HG02623 (cell line): ENCODE measurements around the gene RAB1B.
"Not testable (repeated sequence)": the region's sequence is repeated elsewhere in the genome, so short reads cannot be mapped to it uniquely, and the experiment has no call there.

Experiments
- ATAC-seq: cut with Tn5 transposase; IDR thresholded peaks from one replicate; pipeline ENCODE4 v1.9.1; 2021; ENCODE audit warnings: moderate library complexity; ENCODE audit not compliant: unreplicated experiment

The RAB1B gene

DNA sequence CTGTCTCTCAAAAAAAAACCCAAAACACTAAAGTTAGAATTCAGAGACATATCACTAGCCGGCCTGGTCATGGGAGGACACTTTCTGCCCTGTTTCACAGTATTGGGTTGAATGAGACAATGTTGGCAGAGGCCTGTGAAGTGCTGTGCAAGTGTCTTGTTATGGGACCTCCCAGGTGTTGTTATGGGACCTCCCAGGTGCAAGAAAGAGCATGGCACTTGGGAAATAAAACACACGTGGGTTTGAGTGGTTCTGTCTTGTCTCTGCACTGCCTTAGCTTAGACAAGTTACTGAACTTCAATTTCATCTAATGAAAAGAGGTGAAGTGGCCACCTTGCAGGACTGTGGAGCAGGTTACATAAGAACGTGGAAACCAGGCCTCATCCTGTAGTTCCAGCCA is 28.9 kb upstream of the RAB1B start:
- no peak for ATAC-seq

- ATAC-seq = no peak
Measured at GRCh38 chr11:66239998-66240780, 28.2 kb upstream of the RAB1B start.

- ATAC-seq = no peak
Measured at GRCh38 chr11:66240781-66241136, 27.7 kb upstream of the RAB1B start.

GRCh38 chr11:66242095-66242765 is 26.2 kb upstream of the RAB1B start:
- ATAC-seq = no peak

GRCh38 chr11:66243782-66244535 is 24.5 kb upstream of the RAB1B start:
- no peak for ATAC-seq

DNA sequence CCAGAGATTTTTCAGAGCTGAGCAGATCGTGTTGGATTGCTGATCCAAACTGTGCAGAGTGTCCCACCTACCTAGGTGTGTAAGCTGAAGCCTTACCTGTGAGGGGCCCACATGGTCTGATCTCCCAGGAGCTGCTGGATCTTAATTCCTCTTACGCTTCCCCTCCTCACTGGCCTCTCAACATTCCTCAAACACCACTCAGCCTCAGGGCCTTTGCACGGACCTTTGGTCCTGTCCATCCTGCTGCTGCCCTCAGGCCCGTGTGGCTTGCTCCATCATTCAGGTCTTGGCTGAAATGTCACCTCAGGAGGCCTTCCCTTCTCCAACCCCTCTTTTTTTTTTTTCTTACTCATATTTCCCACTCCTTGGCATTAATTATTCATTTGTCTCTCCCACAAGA is 21.1 kb upstream of the RAB1B start:
- ATAC-seq = no peak

DNA sequence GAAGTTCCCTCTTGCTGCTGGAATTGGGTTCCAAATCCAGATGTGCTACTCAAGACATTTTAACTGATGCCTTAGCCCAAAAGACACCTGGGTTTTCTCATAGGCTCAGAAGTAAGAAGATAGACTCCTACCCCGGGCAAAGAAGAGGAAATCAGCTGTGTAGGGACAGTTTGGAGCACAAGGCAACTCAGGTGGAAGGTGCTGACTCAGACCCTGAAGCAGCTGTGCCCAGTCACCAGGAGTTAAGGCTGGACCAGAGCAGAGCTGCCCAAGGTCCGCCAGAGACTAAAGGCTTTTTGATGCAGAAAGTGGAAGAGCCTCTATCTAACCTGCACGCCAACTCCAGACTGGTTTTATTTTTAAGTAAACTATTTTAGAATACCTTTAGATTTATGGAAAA is 20.6 kb upstream of the RAB1B start:
- no peak for ATAC-seq

- no peak for ATAC-seq
Measured at GRCh38 chr11:66248903-66249302, 19.5 kb upstream of the RAB1B start.

DNA sequence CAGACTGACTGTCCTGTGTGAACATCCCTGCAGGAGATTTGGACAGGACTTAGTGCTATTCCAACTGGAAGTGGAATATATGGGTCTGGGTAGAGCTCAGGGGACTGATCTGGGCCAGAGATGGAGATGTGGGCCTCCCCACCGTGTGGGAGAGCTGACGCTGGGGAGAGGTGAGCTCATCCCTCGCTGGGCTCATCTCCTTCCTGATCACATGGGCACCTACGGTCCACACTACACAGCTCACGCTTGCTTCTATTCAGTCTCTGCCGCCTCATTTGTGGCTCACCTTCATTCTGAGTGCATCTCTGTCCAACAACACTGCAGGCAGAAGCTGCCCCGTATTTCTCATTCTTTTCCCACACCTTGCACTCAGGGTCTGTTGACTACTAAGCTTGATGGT is 16.6 kb upstream of the RAB1B start:
- ATAC-seq = no peak

GRCh38 chr11:66253081-66253480 is 15.4 kb upstream of the RAB1B start:
- ATAC-seq = not testable (repeated sequence)

- ATAC-seq = no peak
Measured at GRCh38 chr11:66258473-66258893, 10.0 kb upstream of the RAB1B start.

- ATAC-seq = no peak
Measured at GRCh38 chr11:66259225-66259624, 9.2 kb upstream of the RAB1B start.

DNA sequence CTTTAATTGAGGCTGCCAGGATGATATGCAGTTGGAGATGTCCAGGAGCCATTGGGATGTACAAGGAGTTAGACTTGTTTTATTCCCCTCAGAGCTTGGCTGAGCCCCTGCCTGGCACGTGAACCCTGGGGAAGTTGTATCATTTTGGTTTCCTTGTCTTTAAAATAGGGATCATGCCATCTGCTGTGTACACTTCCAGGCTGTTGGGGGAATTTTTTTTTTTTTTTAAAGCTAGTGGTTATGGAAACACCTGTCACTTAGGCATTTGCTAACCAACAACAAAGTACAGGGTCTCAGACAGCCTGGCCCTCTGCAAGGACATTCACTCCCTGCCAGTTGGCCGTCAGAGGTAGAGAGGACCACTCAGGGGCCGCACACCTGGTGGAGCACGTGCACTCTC is 8.5 kb upstream of the RAB1B start:
- ATAC-seq = no peak

DNA sequence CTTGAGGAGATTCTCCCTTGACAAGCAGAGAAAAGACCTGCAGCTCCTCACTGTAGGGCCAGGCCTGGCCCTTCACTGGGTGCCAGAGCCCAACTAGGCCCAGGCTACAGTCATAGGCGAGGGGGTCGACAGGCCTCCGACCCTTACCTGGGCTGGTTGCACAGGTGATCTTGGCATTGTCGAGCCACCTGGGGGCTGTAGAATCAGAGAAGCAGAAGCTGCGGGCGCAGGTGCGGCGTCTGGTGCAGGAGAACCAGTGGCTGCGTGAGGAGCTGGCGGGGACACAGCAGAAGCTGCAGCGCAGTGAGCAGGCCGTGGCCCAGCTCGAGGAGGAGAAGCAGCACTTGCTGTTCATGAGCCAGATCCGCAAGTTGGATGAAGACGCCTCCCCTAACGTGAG is 6.9 kb upstream of the RAB1B start:
- ATAC-seq = no peak

DNA sequence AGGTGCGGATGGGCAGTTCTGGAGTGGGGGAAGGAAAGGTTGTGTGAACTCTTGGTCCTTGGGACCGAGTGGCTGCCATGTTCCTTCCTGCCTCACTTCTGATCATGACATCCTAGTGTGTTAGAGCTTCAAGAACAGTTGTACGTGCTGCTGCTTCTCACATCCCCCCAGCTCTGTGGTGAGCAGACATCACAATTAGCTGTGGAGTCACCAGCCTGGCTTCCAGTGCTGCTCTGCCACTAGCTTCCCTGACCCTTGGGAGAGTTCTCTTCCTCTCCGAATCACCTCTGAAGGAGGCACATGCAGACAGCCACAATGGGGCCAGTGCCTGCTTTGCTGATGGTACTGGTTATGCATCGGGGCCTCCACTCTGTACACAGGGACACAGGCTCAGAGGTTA is 6.2 kb upstream of the RAB1B start:
- no peak for ATAC-seq

- ATAC-seq = no peak
Measured at GRCh38 chr11:66262696-66263095, 5.7 kb upstream of the RAB1B start.

GRCh38 chr11:66263231-66263630 is 5.2 kb upstream of the RAB1B start:
- ATAC-seq = no peak

- ATAC-seq = no peak
Measured at GRCh38 chr11:66263785-66264184, 4.7 kb upstream of the RAB1B start.

DNA sequence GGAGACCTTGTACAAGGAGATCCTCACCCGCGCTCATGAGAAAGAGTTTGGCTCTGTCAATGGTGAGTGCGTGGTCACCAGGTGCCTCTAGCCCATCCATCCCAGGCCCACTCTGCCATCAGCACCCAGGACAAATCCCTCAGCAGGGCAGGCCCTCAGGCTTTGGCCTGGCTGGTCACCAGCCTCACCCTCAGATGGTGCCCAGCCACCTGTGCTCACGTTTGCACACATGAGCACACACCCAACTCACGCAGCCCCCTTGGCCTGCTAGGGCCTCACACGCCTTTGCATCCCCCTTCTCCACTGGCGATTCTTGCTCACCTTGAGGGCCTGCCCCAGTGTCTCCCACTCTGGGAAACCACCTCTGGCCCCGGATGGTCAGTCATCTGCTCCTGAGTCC is 4.1 kb upstream of the RAB1B start:
- no peak for ATAC-seq

GRCh38 chr11:66264914-66265313 is 3.5 kb upstream of the RAB1B start:
- no peak for ATAC-seq

DNA sequence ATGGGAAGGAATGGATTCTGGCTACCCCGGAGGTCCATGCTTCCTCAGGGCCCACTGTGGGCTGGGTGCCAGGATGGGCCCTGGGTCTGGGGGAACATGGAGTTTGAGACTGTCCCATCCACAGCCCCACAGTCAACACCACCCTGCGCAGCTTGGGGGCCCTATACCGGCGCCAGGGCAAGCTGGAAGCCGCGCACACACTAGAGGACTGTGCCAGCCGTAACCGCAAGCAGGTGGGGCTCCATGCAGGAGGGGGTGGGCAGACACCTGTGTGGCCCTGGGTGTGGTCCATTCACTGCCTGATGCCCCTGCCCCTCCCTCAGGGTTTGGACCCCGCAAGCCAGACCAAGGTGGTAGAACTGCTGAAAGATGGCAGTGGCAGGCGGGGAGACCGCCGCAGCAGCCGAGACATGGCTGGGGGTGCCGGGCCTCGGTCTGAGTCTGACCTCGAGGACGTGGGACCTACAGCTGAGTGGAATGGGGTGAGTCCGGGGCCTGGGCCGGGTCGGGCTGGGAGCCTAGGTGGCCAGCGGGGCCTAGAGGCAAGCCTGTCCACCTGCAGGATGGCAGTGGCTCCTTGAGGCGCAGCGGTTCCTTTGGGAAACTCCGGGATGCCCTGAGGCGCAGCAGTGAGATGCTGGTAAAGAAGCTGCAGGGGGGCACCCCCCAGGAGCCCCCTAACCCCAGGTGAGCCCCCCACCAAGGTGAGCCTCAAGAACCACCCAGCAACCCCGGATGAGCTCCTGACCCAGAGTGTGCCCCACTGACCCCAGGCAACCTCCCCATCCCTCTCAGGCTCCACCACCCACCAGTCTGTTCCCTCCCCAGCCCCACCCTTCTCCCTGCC is 2.7 kb upstream of the RAB1B start:
- ATAC-seq = no peak
